Kidney tubule cell (primary cell): ENCODE results near the gene SERBP1.
A peak's percentile ranks its signal among the peaks of the same experiment; 100 is the strongest.

ENCODE experiments used
- DNase-seq: peaks from one replicate; pipeline ENCODE4 v3.0.0-alpha.2; 2018; ENCODE audit warnings: low spot score

The SERBP1 gene

DNA sequence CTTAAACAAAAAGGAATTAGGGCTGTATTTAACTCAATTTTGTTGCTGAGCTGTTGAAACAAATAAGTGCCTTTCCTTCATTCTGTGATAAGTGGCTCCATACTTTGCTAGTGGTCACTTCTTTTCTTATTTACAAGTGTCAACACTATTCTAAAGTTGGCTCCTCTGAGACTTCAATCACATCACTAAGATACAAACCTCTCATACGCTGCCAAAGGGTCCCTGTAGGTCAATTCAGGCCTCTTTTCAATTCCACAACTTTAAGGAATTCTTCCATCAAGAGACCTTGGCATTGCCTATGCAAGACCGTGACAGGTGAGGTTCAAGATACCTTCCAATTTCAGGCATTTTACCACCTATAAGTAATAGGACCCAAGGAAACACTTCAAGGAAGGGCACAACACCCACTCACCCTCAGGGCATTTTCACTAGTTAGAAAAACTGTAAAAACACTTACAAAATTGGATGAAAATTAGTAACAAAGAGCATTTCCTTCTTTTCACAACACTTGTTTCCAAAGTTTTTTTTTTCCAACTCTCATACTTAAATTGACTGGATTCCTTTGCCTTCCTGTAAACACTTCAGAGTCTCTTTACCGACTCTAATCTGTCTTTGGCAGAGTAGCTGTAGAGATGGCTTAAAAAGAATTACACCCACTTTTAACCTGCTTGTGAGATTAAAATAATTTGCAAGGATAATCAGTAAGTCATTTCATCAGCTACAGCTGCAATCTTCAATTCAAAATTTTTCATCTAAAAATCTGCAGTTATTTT is 24.5 kb downstream of the SERBP1 start:
- DNase-seq: no peak

DNA sequence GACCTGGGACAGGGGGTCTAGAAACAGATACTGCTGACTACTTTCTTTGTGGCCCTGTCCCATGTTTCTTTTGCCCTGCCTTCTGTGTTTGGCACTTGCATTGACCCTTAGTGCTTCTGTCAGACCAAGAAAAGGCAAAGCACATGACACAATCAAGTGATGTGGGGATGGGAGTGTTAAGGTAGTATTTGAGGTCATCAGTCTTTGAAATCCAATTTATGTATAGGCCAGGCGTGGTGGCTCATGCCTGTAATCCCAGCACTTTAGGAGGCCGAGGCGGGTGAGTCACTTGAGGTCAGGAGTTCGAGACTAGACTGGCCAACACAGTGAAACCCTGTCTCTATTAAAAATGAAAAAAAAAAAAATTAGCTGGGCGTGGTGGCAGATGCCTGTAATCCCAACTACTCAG is 26.0 kb downstream of the SERBP1 start:
- peak; percentile 37 for DNase-seq

DNA sequence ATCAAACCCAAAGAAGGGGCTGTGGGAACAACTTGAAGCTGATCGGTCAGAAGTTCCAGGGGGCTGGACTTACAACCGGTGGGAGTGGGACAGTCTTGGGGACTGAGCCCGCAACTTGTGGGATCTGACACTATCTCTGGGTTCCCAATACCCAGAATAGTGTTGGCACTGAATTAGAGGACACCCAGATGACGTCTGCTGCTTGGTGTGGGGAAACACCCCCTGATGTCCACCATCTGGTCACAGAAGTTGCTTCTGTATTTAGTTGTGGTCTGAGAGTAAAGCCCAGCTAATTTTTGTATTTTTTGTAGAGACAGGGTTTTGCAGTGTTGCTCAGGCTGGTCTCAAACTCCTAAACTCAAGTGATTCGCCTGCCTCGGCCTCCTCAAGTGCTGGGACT is 28.8 kb downstream of the SERBP1 start:
- DNase-seq: no peak

DNA sequence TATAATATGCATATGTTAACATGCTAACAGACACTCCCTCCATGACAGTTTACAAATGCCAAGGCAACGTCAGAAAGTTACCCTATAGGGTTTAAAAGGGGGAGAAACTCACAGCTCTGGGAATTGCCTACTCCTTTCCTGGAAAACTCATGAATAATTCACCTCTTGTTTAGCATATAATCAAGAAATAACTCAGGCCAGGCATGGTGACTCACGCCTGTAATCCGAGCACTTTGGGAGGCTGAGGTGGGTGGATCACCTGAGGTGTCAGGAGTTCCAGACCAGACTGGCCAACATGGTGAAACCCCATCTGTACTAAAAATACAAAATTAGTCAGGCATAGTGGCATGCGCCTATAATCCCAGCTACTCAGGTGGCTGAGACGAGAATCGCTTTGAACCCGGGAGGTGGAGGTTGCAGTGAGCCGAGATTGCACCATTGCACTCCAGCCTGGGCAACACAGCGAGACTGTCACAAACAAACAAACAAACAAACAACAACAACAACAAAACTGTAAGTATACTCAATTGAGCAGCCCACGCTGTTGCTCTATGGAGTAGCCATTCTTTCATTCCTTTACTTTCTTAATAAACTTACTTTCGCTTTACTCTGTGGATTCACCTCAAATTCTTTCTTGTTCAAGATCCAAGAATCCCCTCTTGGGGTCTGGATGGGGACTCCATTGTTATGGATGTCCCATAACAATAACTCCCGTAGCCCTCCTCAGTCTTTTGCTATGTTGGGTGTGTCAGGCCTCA is 30.0 kb downstream of the SERBP1 start:
- peak; percentile 92 for DNase-seq

DNA sequence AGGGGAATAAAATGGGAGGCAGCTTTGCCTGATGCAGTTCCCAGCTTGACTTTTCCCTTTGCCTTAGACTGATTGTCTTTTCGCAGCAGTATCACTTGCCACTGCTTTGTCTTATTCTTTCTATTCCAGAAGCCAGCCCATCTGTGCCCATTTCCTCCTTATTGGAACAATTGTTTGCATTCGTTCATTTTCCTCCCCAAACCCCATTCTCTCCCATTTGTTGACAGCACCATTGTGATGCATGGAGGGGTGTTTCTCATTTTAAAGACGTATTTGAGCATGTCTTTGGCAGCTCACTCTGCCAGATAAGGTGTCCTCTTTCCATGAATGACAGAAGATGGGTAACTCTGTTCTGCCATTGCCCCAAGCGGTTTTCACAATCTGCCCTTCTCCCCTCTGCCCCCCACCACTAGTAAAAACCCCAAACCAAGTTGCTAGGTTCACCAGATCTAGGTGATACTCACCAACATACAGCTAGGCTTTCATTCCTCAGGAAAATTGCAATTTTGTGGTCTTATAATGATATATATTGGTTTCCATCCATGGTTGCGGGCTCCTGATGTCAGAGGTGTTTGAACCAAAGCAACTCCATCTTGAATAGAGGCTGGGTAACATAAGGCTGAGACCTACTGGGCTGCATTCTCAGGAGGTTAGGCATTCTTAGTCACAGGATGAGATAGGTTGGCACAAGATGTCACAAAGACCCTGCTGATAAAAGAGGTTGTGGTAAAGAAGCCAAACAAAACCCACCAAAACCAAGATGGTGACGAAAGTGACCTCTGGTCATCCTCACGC is 30.8 kb downstream of the SERBP1 start:
- DNase-seq: no peak

DNA sequence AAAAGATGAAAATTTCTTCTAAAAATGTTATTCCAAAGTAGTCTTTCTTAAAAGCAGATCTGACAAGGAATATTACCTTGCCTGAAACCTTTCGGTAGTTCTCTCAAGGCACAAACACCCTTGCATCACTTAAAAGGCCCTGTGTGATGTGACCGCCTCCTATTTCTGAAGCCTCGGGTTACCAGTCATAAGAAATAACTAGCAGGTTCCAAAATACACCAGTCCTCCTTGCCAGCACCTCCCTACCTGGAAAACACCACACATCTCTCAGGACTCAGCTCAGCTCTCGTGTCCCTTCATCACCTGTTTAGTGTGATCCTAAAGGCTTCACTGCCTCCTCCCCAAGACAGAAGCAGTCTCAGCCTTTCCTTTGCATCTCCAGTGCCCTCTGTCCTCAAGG is 35.7 kb downstream of the SERBP1 start:
- DNase-seq: no peak

DNA sequence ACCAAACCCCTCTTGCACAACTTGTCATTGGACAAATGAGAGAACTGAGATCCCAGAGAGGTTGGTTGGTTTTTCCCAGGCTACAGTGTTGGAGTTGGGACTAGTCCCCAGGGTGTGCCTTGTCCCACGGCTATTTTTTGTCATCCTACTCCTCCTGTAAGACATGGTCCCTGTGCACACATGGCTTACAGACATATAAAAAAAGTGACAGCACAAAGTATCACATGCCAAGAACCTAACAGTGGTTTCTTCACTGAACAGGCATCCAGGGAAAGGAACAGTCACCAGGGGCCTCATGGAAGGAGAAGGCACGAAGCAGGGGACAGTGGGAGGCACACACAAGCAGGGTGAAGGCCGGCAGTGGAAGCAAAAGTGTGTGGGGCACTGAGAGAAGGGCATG is 36.5 kb downstream of the SERBP1 start:
- DNase-seq: no peak

DNA sequence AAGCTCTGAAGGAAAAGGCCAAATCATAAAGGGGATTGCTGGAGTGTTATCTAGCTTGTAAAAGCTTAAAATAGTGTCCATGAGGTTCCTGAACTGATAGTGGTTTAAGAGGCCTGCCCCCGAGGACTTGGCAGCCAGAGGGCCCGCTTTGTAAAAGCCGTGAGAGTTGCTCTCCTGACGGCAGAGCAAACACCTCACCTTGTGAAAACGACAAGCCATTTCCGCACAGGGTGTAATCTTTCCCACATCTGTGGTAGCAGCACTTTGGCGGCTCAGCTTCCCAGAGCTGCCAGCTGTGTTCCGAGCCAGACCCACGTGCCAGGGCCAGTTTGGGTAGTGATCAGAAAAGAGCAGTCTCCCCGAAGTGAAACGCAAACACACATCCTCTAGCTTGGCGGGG is 37.0 kb downstream of the SERBP1 start:
- DNase-seq: no peak

DNA sequence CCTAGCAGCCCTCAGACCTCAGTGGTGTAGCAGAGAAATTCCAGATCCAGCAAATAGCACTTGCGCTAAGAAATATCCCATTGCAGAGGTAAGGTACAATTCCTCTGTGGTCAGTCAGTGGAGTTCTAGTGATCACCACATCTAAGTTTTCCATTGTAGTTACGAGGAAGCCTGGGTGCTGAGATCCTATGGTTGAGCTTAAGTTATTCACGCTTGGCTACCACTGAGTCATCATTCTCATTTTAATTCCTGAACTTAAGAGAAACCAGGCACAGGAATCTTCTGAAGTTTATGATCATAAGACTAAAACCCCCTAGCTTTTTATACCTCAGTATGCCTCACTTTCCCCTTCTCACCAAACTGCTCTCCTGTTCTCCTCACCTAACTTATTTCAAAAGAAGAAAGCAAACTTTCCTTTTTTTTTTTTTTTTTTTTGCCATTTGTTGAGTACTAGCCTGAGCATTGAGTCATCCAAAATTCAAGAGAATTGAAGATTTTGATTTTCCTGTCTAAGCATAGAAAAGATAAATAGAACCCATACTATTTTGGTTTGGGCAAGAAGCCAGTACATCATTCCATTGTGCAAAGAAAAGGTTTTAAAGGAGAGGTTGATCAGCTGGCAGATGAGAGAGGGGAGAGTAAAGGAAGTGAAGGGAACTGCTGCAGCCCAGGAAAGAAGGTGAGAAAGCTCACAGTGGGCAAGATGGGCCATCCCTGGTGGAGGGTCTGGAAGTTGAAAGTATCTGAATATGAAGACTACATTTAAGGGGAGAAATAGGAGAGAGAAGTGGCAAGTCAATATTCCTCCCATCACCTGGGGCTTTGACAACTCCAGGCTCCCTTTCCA is 39.9 kb downstream of the SERBP1 start:
- peak; percentile 92 for DNase-seq

DNA sequence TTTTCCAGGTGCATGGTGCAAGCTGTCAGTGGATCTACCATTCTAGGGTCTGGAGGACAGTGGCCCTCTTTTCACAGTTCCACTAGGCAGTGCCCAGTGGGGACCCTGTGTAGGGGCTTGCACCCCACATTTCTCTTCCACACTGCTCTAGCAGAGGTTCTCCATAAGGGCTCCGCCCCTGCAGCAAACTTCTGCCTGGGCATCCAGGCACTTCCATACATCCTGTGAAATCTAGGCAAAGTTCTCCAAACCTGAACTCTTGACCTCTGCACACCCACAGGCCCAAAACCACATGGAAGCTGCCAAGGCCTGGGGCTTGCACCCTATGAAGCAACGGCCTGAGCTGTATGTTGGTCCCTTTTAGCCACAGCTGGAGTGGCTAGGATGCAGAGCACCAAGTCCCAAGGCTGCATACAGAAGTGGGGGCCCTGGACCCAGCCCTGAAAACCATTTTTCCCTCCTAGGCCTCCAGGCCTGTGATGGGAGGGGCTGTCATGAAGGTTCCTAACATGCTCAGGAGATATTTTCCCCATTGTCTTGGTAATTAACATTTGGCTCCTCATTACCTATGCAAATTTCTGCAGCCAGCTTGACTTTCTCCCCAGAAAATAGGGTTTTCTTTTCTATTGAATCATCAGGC is 46.1 kb downstream of the SERBP1 start:
- no peak for DNase-seq

DNA sequence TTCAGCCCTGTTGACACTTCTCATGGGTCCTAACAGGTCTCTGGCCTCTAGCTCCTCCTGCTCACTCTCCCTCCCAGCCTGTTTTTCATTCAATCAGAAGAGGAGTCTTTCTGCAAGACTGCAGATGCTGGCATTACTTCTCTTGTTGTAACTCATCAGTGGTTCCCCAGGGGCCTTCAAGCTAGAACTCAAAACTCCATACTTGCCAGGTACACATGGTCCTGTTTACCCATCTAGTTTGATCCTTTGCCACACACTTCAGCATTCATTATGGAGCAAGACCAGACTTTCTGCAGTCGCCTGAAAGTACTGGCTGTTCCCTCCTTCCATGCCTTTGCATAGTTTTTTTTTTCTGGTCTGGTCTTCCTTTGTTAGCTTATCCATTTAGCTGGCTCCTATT is 47.9 kb downstream of the SERBP1 start:
- no peak for DNase-seq

DNA sequence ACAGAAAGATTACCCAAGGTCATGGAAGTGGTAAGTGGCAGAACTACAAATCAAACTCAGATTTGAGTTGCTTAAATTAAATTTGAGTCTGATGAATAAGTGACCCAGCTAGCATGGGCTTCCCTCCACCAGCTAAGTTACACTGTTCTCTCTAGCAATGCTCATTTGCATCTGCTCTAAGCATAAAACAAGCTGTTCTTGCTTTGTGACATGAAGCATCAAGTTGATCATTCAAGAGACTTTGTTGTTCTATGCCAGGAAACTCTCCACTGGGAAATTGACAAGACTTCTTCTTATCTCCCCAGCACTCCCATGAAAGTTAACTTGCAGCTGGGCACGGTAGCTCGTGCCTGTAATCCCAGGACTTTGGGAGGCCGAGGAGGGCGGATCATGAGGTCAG is 49.0 kb downstream of the SERBP1 start:
- DNase-seq: no peak

DNA sequence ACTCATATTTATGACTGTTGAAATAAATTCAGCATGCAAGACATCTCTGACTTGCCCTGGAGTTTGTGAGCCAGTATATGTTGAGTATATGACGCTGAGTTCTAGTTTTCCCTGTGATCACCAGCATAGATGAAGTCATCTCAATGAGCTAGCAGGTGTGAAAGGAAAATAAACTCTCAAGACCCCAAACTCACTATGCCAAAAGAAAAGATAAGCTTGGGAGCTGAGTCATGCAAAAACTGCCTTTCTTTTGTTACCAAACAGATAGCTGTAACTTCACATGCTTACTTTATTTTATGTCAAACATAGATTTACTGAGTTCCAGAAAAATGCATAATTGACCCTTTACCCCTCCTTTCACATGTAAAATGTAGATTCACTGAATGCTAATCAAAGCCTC is 52.9 kb downstream of the SERBP1 start:
- DNase-seq: no peak

DNA sequence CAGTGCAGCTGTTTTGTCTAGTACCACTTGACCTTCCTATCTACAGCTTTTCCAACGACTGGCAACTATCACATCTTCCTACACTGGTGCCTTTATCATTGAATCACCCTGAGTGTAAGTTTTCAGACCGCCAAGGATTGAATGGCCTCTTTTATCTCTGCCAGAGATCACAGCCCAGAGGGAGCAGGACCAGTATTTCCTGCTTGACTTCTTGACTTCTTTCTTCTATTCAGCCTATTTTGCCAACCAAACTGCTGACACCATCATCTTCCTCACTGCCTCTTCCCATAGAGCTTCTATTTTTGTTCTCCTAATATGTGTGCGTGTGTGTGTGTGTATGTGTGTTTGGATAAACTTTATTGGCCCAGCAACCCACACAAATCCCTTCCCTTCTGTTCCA is 53.8 kb downstream of the SERBP1 start:
- no peak for DNase-seq

DNA sequence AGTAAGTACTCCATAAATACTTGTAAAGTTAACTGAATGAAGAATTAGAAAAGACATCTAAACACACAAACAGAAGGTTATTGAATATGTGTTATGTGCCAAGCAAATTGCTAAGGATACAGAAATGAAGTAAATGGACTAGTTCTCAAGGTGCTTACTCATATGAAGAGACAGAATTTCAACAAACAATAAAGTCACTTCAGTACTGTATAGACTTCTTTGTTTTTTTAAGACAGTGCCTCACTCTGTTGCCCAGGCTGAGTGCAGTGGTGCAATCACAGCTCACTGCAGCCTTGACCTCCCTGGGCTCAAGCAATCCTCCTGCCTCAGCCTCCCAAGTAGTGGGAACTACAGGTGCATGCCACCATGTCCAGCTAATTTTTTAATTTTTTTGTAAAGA is 57.3 kb downstream of the SERBP1 start:
- no peak for DNase-seq

DNA sequence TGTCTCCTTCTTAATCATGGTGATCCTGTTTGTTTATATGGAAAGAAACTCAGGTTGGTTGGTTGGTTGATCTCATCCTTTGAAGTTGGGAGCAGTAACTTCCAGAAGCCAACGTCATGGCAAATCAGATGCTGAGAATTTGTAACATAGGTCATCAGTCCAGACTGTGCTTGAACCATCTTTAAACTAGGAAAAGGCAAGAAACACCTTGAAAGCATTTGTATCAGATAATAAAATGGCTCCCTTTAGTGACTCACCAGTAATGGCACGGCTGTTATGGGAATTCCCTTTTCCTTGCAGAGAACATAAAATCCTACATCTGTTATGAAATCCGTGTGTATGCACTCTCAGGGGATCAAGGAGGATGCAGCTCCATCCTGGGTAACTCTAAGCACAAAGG is 58.1 kb downstream of the SERBP1 start:
- DNase-seq: peak; percentile 11

DNA sequence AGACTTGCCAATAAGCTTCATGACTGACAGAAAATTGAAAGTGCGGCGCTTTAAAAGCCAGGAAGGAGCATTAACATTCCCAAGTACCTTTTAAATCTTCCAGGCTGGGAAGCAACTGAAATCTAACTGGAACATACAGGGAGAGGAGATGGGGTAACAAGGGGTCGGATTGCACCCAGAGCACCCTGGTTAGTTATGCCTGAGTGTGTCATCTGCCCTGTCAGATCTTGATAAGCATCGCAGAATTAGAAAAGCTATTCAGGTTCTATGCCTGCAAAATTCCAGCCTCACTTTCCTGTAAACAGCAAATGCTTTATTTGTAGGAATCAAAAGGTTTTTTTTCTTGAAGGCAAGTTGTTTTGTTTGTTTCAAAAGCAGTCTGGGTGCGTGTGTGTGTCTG is 58.5 kb downstream of the SERBP1 start:
- no peak for DNase-seq

DNA sequence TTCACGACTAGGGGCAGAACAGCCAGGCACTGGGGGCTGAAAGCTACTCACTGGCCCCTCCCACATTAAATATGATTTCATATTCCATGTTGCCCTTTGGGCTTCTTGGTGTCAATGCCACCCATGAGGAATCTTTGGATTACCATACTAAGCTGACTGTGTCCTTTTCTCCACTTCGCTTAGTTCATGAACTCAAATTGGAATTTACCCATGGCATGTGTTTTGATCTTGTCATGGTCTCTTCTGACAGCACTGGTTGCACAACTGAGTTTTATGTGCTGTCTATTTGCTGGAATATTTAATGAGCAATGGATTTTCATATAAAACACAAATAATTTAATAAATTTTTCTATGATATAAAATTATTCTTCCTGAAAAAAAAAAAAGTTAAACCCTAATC is 59.2 kb downstream of the SERBP1 start:
- DNase-seq: no peak

DNA sequence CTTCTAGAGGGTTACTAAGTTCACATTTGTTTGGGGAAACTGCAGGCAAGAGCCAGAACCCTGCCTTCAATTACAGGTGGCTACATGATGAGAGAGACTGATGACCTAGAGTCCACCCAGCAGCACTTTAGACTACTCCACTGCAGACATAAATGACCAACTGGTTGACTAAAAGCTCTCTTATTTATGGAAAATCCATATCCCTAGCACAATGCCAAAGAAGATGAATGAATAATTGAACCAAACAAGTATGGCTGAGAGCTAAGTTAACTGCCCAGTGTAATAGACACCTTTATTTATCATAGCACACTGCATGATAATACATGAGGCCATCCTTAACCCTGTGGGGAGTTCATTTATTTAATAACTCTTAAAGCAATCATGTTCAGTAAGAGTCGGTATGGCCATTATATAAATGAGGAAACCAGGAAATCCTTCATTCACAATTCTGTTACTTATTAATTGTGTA is 62.1 kb downstream of the SERBP1 start:
- DNase-seq: no peak

DNA sequence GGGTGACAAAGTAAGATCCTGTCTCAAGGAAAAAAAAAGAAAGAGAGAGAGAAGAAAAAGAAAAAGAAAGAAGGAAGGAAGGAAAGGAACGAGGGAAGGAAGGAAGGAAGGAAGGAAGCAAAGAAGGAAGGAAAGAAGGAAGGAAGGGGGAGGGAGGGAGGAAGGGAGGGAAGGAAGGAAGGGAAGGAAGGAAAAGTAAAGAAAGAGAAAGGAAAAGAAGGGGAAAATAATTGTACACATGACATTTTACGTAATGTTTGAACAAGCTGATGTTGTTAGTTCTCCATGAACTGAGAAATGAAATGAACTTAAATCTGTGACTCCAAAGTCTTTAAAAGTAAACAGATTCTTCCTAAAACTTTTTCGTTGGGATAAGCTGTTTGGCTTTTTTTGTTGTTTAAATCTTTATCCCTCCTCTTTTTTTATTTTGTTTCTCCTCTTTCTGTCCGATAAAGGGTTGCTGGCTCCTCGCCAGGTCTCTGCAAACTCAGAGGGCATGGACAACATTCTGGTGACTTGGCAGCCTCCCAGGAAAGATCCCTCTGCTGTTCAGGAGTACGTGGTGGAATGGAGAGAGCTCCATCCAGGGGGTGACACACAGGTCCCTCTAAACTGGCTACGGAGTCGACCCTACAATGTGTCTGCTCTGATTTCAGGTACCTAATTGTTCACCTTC is 62.7 kb downstream of the SERBP1 start:
- peak; percentile 54 for DNase-seq

DNA sequence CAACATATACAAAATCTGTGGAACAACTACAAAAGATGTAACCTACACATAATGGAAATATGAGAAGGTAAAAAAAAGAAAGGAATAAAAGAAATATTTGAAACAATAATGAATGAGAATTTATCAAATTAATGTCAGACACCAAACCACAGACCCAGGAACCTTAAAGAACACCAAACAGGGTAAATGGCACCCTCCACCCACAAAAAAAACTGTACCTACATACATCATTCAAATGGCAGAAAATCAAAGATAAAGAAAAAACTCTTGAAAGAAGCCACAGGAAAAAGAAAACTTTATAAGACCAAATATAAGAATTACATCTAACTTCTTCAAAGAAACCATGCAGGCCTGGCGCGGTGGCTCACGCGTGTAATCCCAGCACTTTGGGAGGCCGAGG is 68.6 kb downstream of the SERBP1 start:
- no peak for DNase-seq
